K562 (cell line): ENCODE results near the gene NRSN2. TPM values are rescaled to one million over a fixed set of nuclear protein-coding genes. Genes with fewer than 3 reads are reported as not detected.

ENCODE experiments used
- CHCHD3 ChIP-seq: fragments of 250-450 bp; sonication (Bioruptor Pico); IDR thresholded peaks from 2 replicates; pipeline ENCODE4 v2.1.2; 2022; ENCODE audit warnings: mild to moderate bottlenecking
- DNMT1 ChIP-seq: fragments of 450-650 bp; IDR thresholded peaks from 2 replicates; pipeline ENCODE4 v1.6.1; 2016; ENCODE audit warnings: antibody characterized with exemption, mild to moderate bottlenecking
- E4F1 ChIP-seq: fragments of 250-450 bp; sonication (Bioruptor Pico); IDR thresholded peaks from 2 replicates; pipeline ENCODE4 v1.5.0; 2021; ENCODE audit warnings: mild to moderate bottlenecking, borderline replicate concordance
- ETV6 ChIP-seq, 3 experiments: fragments of 150-350 bp in 1 of 3; sonication (generic) in 1 of 3; formaldehyde crosslinking in 1 of 3; IDR thresholded peaks; 2 replicates each; pipeline versions ENCODE4 v1.6.1 to v1.8.0; 2014 to 2022; ENCODE audit warnings: borderline replicate concordance in 2 of 3, low read depth in 2 of 3, antibody characterized with exemption in 1 of 3, low read length in 1 of 3, mild to moderate bottlenecking in 1 of 3, missing genetic modification reagents in 1 of 3
- HNRNPH1 ChIP-seq: fragments of 200-400 bp; formaldehyde crosslinking; optimal IDR thresholded peaks from 2 replicates; pipeline ENCODE3; 2017; ENCODE audit warnings: low read depth, mild to moderate bottlenecking, low read length, moderate library complexity
- MTF1 ChIP-seq: fragments of 250-450 bp; sonication (Bioruptor Pico); IDR thresholded peaks from 2 replicates; pipeline ENCODE4 v1.9.0; 2021; ENCODE audit warnings: moderate library complexity, mild to moderate bottlenecking, inconsistent platforms, borderline replicate concordance
- NFIX ChIP-seq: fragments of 250-450 bp; sonication (Bioruptor Pico); IDR thresholded peaks from 2 replicates; pipeline ENCODE4 v1.4.0; 2020; ENCODE audit warnings: low read depth, mild to moderate bottlenecking, moderate library complexity
- RFX5 ChIP-seq: IDR thresholded peaks from 2 replicates; pipeline ENCODE4 v1.6.1; 2011; ENCODE audit warnings: low read depth, mild to moderate bottlenecking, improper control_type of control experiment, low read length
- SETDB1 ChIP-seq: IDR thresholded peaks from one replicate; pipeline ENCODE4 v1.6.1; 2012; ENCODE audit warnings: low read length, control low read depth, inconsistent platforms
- SIN3A ChIP-seq, 2 experiments: fragments of 150-350 bp in 1 of 2; IDR thresholded peaks; 2 replicates each; pipeline ENCODE4 v1.6.1; 2011 to 2016; ENCODE audit warnings: borderline replicate concordance in 2 of 2, low read depth in 2 of 2, low read length in 2 of 2, mild to moderate bottlenecking in 2 of 2, moderate library complexity in 2 of 2; ENCODE audit not compliant: control insufficient read depth in 1 of 2
- STAT6 ChIP-seq: sonication (generic); formaldehyde crosslinking; IDR thresholded peaks from 2 replicates; pipeline ENCODE4 v1.8.1; 2023; ENCODE audit warnings: mild to moderate bottlenecking, missing genetic modification reagents
- ZBED1 ChIP-seq: IDR thresholded peaks from 2 replicates; pipeline ENCODE4 v1.6.1; 2014
- ZNF165 ChIP-seq: fragments of 250-450 bp; sonication (Bioruptor Pico); IDR thresholded peaks from 2 replicates; pipeline ENCODE4 v1.4.0; 2020; ENCODE audit warnings: borderline replicate concordance
- polyA plus RNA-seq, 8 experiments: library from polyadenylated mRNA; depleted of rRNA in 4 of 8; stranded (reverse) in 5 of 8; unstranded in 3 of 8; fragments of >200 nt; fragmentation: Nextera tagmentation in 2 of 8; fragmentation: Illumina TruSeq in 1 of 8; extraction: Ambion mirVana in 2 of 8; extraction: Trizol in 1 of 8; gene quantifications; 2 replicates each; pipeline versions ENCODE4 v1.2.1 to v1.2.3, GENCODE V29; 2011 to 2014; ENCODE audit warnings: inconsistent platforms in 1 of 8, missing spikeins in 1 of 8
- total RNA-seq, 7 experiments: library from RNA; depleted of rRNA in 6 of 7; stranded (reverse); fragments of >200 nt in 6 of 7; fragmentation: Illumina TruSeq in 2 of 7; extraction: Trizol in 2 of 7; gene quantifications; 2 replicates each; pipeline versions ENCODE4 v1.2.1 to v1.2.3, GENCODE V29; 2011 to 2021; ENCODE audit warnings: low replicate concordance in 1 of 7

The NRSN2 gene
- total and polyA plus RNA-seq, 9 of the 15 experiments (the other 6 are each of a cell fraction or from before 2014, with no cell fraction given): 7.5 to 29.7 (median 11.1) TPM

GRCh38 chr20:327186-328026, 19.5 kb upstream of the NRSN2 start (continued):
- TF ChIP-seq ZNF165 (CRISPR knock-in tag) (no peak), ETV6 (IDR thresholded peaks at IDR 0.05; ENCODE audit: borderline replicate concordance in 1 of 2, low read depth in 2 of 2, low read length in 1 of 2) (no peak), ETV6 (CRISPR knock-in tag; IDR thresholded peaks at IDR 0.05; ENCODE audit: borderline replicate concordance) (no peak), ZBED1 (no peak), E4F1 (CRISPR knock-in tag) (no peak), SETDB1 (no peak), SIN3A (IDR thresholded peaks at IDR 0.05; ENCODE audit: borderline replicate concordance in 2 of 2, control insufficient read depth in 1 of 2, low read depth in 2 of 2, low read length in 2 of 2) (peak; percentile 27 to 52; a peak in 1 of 4 replicates), CHCHD3 (CRISPR knock-in tag) (no peak), STAT6 (CRISPR knock-in tag) (no peak), HNRNPH1 (no peak), MTF1 (CRISPR knock-in tag) (no peak), NFIX (no peak), DNMT1 (no peak), RFX5 (peak; percentile 32; the same call in 1 of the 2 replicates)
